Upper lobe of left lung (tissue), 4 donors: ENCODE data around the gene KLF16.

ENCODE experiments used
- POLR2A ChIP-seq, 4 donors: fragments of 450-650 bp; IDR thresholded peaks; one replicate each; pipeline ENCODE4 v1.5.1; 2016 to 2017; ENCODE audit warnings: antibody characterized with exemption in 4 of 4, mild to moderate bottlenecking in 2 of 4
- TF ChIP-seq, protein P1 (sequence below), 6 experiments: fragments of 450-650 bp in 4 of 6; fragments of 200-600 bp in 2 of 6; sonication (generic) in 2 of 6; IDR thresholded peaks; one replicate each; pipeline ENCODE4 v1.5.1; 2016 to 2019; ENCODE audit warnings: antibody characterized with exemption in 6 of 6

DNA sequence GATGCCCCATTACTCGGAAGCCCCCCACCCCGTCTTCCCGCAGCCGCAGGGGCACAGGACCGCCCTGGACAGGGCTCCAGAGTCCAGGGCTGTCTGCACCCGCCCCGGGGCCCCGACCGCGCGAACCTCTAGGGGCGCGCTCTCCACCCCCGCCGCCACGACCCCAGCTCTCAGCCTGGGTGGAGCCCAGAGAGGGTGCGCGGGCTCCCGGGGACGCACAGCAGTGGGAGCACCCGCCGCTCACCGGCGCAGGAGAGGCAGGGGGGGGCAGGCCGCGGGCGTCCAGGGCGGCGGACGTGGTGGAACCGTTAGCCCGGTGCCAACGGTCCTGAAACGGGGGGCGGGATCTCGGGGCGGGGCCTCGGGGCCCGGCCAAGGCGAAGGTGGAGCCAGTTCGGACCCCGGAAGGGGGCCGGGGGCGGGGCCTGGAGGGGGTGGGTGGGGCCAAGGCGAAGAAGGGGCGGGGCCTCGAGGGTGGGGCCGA is 51.4 kb downstream of the KLF16 start, which contains the start of gene ATP8B3:
- TF ChIP-seq, protein P1, sequence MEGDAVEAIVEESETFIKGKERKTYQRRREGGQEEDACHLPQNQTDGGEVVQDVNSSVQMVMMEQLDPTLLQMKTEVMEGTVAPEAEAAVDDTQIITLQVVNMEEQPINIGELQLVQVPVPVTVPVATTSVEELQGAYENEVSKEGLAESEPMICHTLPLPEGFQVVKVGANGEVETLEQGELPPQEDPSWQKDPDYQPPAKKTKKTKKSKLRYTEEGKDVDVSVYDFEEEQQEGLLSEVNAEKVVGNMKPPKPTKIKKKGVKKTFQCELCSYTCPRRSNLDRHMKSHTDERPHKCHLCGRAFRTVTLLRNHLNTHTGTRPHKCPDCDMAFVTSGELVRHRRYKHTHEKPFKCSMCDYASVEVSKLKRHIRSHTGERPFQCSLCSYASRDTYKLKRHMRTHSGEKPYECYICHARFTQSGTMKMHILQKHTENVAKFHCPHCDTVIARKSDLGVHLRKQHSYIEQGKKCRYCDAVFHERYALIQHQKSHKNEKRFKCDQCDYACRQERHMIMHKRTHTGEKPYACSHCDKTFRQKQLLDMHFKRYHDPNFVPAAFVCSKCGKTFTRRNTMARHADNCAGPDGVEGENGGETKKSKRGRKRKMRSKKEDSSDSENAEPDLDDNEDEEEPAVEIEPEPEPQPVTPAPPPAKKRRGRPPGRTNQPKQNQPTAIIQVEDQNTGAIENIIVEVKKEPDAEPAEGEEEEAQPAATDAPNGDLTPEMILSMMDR (IDR thresholded peaks at IDR 0.05): peak in 2 of 6 experiments; percentile 4 to 31
- TF ChIP-seq POLR2A (IDR thresholded peaks at IDR 0.05): no peak
